Tibial nerve (tissue), 3 donors: ENCODE measurements around the gene KSR1.

ENCODE experiments used
- POLR2A ChIP-seq, 2 donors: fragments of 450-650 bp; IDR thresholded peaks; one replicate each; pipeline ENCODE4 v1.6.1; 2017; ENCODE audit warnings: antibody characterized with exemption in 2 of 2, mild to moderate bottlenecking in 2 of 2, moderate library complexity in 2 of 2
- TF ChIP-seq, protein P1 (sequence below), 5 experiments: fragments of 200-600 bp in 3 of 5; fragments of 450-650 bp in 2 of 5; sonication (generic) in 3 of 5; IDR thresholded peaks; one replicate each; pipeline ENCODE4 v1.5.1; 2016 to 2019; ENCODE audit warnings: antibody characterized with exemption in 5 of 5, mild to moderate bottlenecking in 3 of 5, moderate library complexity in 2 of 5

GRCh38 chr17:27430882-27431491, 25.3 kb upstream of the KSR1 start:
- TF ChIP-seq POLR2A (IDR thresholded peaks at IDR 0.05) = no peak
- TF ChIP-seq, protein P1, sequence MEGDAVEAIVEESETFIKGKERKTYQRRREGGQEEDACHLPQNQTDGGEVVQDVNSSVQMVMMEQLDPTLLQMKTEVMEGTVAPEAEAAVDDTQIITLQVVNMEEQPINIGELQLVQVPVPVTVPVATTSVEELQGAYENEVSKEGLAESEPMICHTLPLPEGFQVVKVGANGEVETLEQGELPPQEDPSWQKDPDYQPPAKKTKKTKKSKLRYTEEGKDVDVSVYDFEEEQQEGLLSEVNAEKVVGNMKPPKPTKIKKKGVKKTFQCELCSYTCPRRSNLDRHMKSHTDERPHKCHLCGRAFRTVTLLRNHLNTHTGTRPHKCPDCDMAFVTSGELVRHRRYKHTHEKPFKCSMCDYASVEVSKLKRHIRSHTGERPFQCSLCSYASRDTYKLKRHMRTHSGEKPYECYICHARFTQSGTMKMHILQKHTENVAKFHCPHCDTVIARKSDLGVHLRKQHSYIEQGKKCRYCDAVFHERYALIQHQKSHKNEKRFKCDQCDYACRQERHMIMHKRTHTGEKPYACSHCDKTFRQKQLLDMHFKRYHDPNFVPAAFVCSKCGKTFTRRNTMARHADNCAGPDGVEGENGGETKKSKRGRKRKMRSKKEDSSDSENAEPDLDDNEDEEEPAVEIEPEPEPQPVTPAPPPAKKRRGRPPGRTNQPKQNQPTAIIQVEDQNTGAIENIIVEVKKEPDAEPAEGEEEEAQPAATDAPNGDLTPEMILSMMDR (IDR thresholded peaks at IDR 0.05) = peak; percentile 12 to 44 (median 36)
